Gastrocnemius medialis (tissue), 4 donors: ENCODE results near the gene NKX1-1. TPM values are rescaled to one million over a fixed set of nuclear protein-coding genes. Genes with fewer than 3 reads are reported as not detected.

Experiments used
- ATAC-seq, 2 donors: fragments of 150-250 bp; one replicate each; pipeline ENCODE4 v1.9.1; 2016
- DNase-seq, 2 donors: peaks; one replicate each; pipeline ENCODE4 v3.0.0-alpha.2; 2019
- H3K27ac ChIP-seq, 4 donors: fragments of 200-600 bp; sonication (generic); 1 replicate in 1 of 4; 2 replicates in 3 of 4; pipeline ENCODE4 v1.5.1; 2016 to 2018; ENCODE audit warnings: mild to moderate bottlenecking in 2 of 4, moderate library complexity in 1 of 4
- H3K27me3 ChIP-seq, 3 donors: fragments of 200-600 bp; sonication (generic) in 2 of 3; 1 replicate in 1 of 3; 2 replicates in 2 of 3; pipeline versions ENCODE4 v1.5.1 to v1.6.0; 2016 to 2019; ENCODE audit warnings: mild to moderate bottlenecking in 1 of 3, moderate library complexity in 1 of 3
- H3K36me3 ChIP-seq, 2 donors: fragments of 200-600 bp; sonication (generic) in 1 of 2; one replicate each; pipeline ENCODE4 v1.5.1; 2017 to 2018
- H3K4me1 ChIP-seq, 2 donors: fragments of 200-600 bp; sonication (generic) in 1 of 2; one replicate each; pipeline ENCODE4 v1.5.1; 2016 to 2017; ENCODE audit warnings: mild to moderate bottlenecking in 2 of 2
- H3K4me3 ChIP-seq, 4 donors: fragments of 200-600 bp; sonication (generic) in 3 of 4; 1 replicate in 1 of 4; 2 replicates in 3 of 4; pipeline ENCODE4 v1.5.1; 2016 to 2019; ENCODE audit warnings: mild to moderate bottlenecking in 2 of 4
- H3K9me3 ChIP-seq, 3 donors: fragments of 200-600 bp; sonication (generic) in 2 of 3; 1 replicate in 1 of 3; 2 replicates in 2 of 3; pipeline ENCODE4 v1.5.1; 2016 to 2019
- CTCF ChIP-seq, 5 experiments: fragments of 450-650 bp in 3 of 5; fragments of 200-600 bp in 2 of 5; sonication (generic) in 2 of 5; IDR thresholded peaks in 4 of 5; conservative IDR thresholded peaks in 1 of 5; 1 replicate in 4 of 5; 2 replicates in 1 of 5; pipeline ENCODE4 v1.5.1; 2016 to 2019; ENCODE audit warnings: antibody characterized with exemption in 5 of 5, mild to moderate bottlenecking in 3 of 5, moderate library complexity in 3 of 5
- POLR2A ChIP-seq, 2 donors: fragments of 450-650 bp; IDR thresholded peaks; one replicate each; pipeline ENCODE4 v1.6.1; 2017; ENCODE audit warnings: antibody characterized with exemption in 2 of 2, mild to moderate bottlenecking in 2 of 2, moderate library complexity in 2 of 2
- in situ Hi-C, 4 donors: fragments of 200-750 bp; cut with MboI; loops; one replicate each; pipeline versions ENCODE4 v1.15.0 to v1.8.0; 2017; ENCODE audit warnings: low sequenced_read_pairs in 4 of 4
- intact Hi-C: fragments of 100-400 bp; cut with DNase I; formaldehyde crosslinking; loops from one replicate; pipeline ENCODE4 v1.15.1; 2023; ENCODE audit warnings: low total_unique reads
- total RNA-seq, 4 donors: library from RNA; depleted of rRNA; stranded (reverse); fragments of >200 nt; gene quantifications; one replicate each; pipeline versions ENCODE4 v1.1.0 to v1.2.3, GENCODE V29; 2016

The NKX1-1 gene
- total RNA-seq, 4 donors from 2014 or later, result not detected

GRCh38 chr4:1404573-1405253, 1.5 kb downstream of the NKX1-1 start:
- no peak for TF ChIP-seq POLR2A (IDR thresholded peaks at IDR 0.05)
- TF ChIP-seq CTCF (IDR thresholded peaks at IDR 0.05 in 4 of 5, conservative IDR thresholded peaks at IDR 0.05 in 1 of 5), result no peak
- ATAC-seq, result no peak
- Histone ChIP-seq H3K4me3 (peak overlapping the region in 1 of 4 donors; percentile 28), H3K27me3 (peaks cover 85 to 88% (median 88%) of the 10 kb centered on the region in 3 donors), H3K4me1 (peaks cover 0 to 6% of the 10 kb centered on the region in 2 donors), H3K36me3 (no peaks in the 10 kb centered on the region), H3K9me3 (no peaks in the 10 kb centered on the region), H3K27ac (no peak overlapping the region)
- no peak for DNase-seq
- in situ Hi-C loops (no loop called here), intact Hi-C loops (no loop called here)

GRCh38 chr4:1403591-1404572, 2.4 kb downstream of the NKX1-1 start:
- ATAC-seq (no peak), DNase-seq (no peak)
- Histone ChIP-seq H3K4me1 (peaks cover 0 to 6% of the 10 kb centered on the region in 2 donors), H3K27me3 (peaks cover 76 to 83% (median 82%) of the 10 kb centered on the region in 3 donors), H3K4me3 (peak overlapping the region in 1 of 4 donors; percentile 17), H3K27ac (no peak overlapping the region), H3K36me3 (no peaks in the 10 kb centered on the region), H3K9me3 (no peaks in the 10 kb centered on the region)
- TF ChIP-seq POLR2A (IDR thresholded peaks at IDR 0.05) (no peak), CTCF (IDR thresholded peaks at IDR 0.05 in 4 of 5, conservative IDR thresholded peaks at IDR 0.05 in 1 of 5) (no peak)
- in situ Hi-C loops (no loop called here), intact Hi-C loops (no loop called here)

GRCh38 chr4:1403177-1403583, 3.1 kb downstream of the NKX1-1 start:
- in situ Hi-C loops, result no loop called here
- no peak for ATAC-seq
- H3K4me3 ChIP-seq, result no peak overlapping the region

GRCh38 chr4:1402516-1403091, 3.6 kb downstream of the NKX1-1 start:
- intact Hi-C loops (no loop called here), in situ Hi-C loops (no loop called here)
- TF ChIP-seq CTCF (IDR thresholded peaks at IDR 0.05 in 4 of 5, conservative IDR thresholded peaks at IDR 0.05 in 1 of 5), result no peak
- no peak for TF ChIP-seq POLR2A (IDR thresholded peaks at IDR 0.05)
- no peaks in the 10 kb centered on the region for H3K36me3 ChIP-seq
- no peak for ATAC-seq
- H3K4me3 ChIP-seq, result no peak overlapping the region
- no peaks in the 10 kb centered on the region for H3K9me3 ChIP-seq
- H3K27ac ChIP-seq, result no peak overlapping the region
- H3K4me1 ChIP-seq, result peaks cover 0 to 6% of the 10 kb centered on the region in 2 donors
- no peak for DNase-seq
- peaks cover 63 to 73% (median 70%) of the 10 kb centered on the region in 3 donors for H3K27me3 ChIP-seq

More at GRCh38 chr4:1403177-1403583, 3.1 kb downstream of the NKX1-1 start:
- no peaks in the 10 kb centered on the region for H3K9me3 ChIP-seq
- intact Hi-C loops, result no loop called here
- H3K36me3 ChIP-seq, result no peaks in the 10 kb centered on the region
- no peak for TF ChIP-seq POLR2A (IDR thresholded peaks at IDR 0.05)
- peaks cover 69 to 76% (median 75%) of the 10 kb centered on the region in 3 donors for H3K27me3 ChIP-seq
- peaks cover 0 to 6% of the 10 kb centered on the region in 2 donors for H3K4me1 ChIP-seq
- no peak for DNase-seq
- H3K27ac ChIP-seq, result no peak overlapping the region
